GM12874 (cell line): Measurements from ENCODE around the gene PDE11A.

Experiments used
- TF ChIP-seq, protein P1 (sequence below): IDR thresholded peaks from 2 replicates; pipeline ENCODE4 v1.5.1; 2011; ENCODE audit warnings: low read depth, mild to moderate bottlenecking, control low read depth, low read length, moderate library complexity; ENCODE audit not compliant: insufficient read depth

Gene PDE11A

GRCh38 chr2:177586154-177586553, 486.4 kb downstream of the PDE11A start:
- TF ChIP-seq, protein P1, sequence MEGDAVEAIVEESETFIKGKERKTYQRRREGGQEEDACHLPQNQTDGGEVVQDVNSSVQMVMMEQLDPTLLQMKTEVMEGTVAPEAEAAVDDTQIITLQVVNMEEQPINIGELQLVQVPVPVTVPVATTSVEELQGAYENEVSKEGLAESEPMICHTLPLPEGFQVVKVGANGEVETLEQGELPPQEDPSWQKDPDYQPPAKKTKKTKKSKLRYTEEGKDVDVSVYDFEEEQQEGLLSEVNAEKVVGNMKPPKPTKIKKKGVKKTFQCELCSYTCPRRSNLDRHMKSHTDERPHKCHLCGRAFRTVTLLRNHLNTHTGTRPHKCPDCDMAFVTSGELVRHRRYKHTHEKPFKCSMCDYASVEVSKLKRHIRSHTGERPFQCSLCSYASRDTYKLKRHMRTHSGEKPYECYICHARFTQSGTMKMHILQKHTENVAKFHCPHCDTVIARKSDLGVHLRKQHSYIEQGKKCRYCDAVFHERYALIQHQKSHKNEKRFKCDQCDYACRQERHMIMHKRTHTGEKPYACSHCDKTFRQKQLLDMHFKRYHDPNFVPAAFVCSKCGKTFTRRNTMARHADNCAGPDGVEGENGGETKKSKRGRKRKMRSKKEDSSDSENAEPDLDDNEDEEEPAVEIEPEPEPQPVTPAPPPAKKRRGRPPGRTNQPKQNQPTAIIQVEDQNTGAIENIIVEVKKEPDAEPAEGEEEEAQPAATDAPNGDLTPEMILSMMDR: no peak

GRCh38 chr2:177585234-177585863, 487.2 kb downstream of the PDE11A start:
- TF ChIP-seq, protein P1: no peak

DNA sequence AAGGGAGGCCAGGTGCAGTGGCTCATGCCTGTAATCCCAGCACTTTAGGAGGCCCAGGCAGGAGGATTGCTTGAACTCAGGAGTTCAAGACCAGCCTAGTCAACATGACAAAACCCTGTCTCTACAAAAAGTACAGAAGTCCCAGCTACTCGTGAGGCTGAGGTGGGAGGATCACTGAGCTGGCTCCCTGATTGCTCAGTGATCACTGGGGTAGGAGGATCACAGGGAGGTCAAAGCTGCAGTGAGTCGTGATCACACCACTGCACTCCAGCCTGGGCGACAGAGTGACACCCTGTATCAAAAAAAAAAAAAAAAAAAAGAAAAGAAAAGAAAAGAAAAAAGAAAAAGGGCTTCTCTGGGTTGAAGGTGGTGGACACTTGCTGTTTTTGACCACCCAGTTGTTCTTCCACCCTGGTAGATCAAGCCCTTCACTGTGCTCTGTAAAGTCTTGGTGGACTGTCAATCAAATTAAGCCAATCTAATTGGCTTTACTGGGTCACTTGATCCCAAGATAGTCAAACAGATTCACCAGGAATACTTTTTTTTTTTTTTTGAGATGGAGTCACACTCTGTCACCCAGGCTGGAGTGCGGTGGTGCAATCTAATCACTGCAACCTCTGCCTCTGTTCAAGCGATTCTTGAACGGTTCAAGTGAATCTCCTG, 488.4 kb downstream of the PDE11A start:
- TF ChIP-seq, protein P1: no peak

- TF ChIP-seq, protein P1: no peak
These were observed 490.6 kb downstream of the PDE11A start for GRCh38 chr2:177582000-177582399.

DNA sequence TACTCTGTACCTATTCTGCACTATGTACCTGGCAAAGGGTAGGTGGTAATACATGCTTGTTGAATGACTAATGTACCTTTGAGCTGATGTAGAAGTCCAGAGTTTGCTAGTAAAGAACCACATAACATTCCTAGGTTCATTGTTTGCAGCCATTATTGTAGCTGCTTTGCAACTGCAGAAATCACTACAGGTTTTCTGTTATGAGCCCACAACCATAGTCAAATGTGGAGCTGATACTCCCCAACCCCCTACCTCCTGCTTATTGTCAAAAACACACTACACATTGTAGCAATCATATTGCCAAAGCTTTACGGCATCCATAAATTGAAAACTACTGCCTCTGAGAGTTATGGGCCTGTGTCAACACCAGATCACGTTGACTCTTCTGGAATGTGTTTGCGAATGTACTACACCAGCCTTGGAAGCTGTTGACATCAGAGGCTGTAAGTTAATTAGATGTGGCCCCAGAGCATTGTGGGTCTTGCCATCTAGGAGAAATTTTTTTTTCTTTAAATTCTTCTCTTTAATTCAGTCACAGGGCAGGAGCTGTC, 493.0 kb downstream of the PDE11A start:
- TF ChIP-seq, protein P1: no peak

GRCh38 chr2:177578454-177578853, 494.1 kb downstream of the PDE11A start:
- TF ChIP-seq, protein P1: no peak

- TF ChIP-seq, protein P1: no peak
These were observed 495.5 kb downstream of the PDE11A start for GRCh38 chr2:177577075-177577474.
